ENCODE data around the gene BAIAP2L2. TPM values are rescaled to one million over a fixed set of nuclear protein-coding genes. Genes with fewer than 3 reads are reported as not detected.

The BAIAP2L2 gene
- total RNA-seq, 1 experiment from 2014 or later, result 2.3 TPM

DNA sequence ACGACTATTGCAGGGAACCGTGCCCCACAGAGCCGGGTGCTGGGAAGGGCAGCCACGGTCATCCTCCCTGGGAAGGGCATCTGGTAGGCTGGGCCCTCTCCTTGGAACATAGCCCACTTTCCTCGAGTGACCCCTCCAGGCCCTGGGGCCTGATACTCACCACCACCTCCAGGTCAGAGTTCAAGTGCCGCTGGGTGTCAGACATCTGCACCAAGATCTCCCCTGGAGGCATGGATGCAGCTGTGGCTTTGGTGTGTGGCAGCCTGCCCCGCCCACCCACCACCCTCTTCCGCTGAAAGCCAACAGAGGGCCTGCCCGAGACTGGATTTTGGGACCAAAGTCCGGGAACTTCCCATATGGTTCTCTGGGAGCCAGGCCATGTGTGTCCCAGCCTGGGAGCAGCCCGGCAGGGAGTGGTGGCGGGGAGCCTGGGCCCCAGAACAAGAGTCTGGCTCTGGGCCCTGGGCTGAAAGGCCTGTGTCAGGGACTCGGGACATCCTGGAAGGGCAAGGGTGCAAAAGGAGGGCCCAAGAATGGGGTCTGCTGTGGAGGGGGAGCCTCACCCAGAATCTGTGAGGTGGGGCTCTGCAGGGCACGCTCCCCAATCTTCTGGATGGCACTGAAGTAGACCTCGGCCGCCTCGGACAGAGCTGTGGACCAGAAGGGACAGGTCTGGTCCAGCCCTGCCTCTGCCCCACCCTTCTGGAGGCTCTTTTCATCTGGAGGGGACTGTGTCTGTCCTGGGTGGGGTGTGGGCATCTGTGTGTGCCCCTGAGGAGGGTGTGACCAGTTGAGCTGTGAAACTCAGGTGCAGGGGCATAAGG is 2.6 kb downstream of the BAIAP2L2 start:
- WGBS (ENCODE audit: extremely low coverage, insufficient read length, low lambda C conversion rate), result no CpG with 5 or more reads among the region's 17 CpGs
- Histone ChIP-seq H3K14ac (ENCODE audit: insufficient read depth, low read length) (no peak overlapping the region), H4K5ac (ENCODE audit: insufficient read length, low read depth, low read length) (no peak overlapping the region), H3K27me3 (ENCODE audit: insufficient read depth, low read length) (no peaks in the 10 kb centered on the region), H2AFZ (ENCODE audit: low read length) (no peak overlapping the region), H3K9me3 (ENCODE audit: control insufficient read depth, low read depth, low read length) (no peaks in the 10 kb centered on the region), H3K4me2 (ENCODE audit: insufficient read depth, insufficient read length, low read length) (no peak overlapping the region), H3K9ac (ENCODE audit: extremely low read depth, insufficient read length, low read length) (no peak overlapping the region), H3K4me1 (ENCODE audit: insufficient read depth, low read length) (no peaks in the 10 kb centered on the region), H3K56ac (ENCODE audit: insufficient read length, low read depth, low read length) (no peak overlapping the region), H3K18ac (ENCODE audit: insufficient read length, low read depth, low read length) (no peak overlapping the region), H2BK120ac (ENCODE audit: low read depth, low read length, poor library complexity, severe bottlenecking) (no peak overlapping the region), H2BK5ac (ENCODE audit: insufficient read length, low read length) (no peak overlapping the region), H3K27ac (ENCODE audit: insufficient read length, low read depth, low read length) (no peak overlapping the region), H2BK12ac (ENCODE audit: insufficient read length, low read depth, low read length) (no peak overlapping the region), H2BK15ac (ENCODE audit: low read depth, low read length) (no peak overlapping the region), H4K91ac (ENCODE audit: insufficient read length, low read depth, low read length) (no peak overlapping the region), H3K23ac (ENCODE audit: insufficient read length, low read depth, low read length) (no peak overlapping the region), H4K8ac (replicated peaks; ENCODE audit: insufficient read length, low read depth, low read length) (no peak overlapping the region), H4K20me1 (ENCODE audit: control insufficient read depth, insufficient read depth, insufficient read length) (no peaks in the 10 kb centered on the region), H2BK20ac (ENCODE audit: low read depth, low read length, poor library complexity, severe bottlenecking) (no peak overlapping the region), H3K79me1 (ENCODE audit: insufficient read depth, low read depth, low read length, poor library complexity, severe bottlenecking) (no peaks in the 10 kb centered on the region), H3K79me2 (ENCODE audit: insufficient read depth, low read length) (no peaks in the 10 kb centered on the region), H3K23me2 (ENCODE audit: insufficient read length, low read depth, low read length, poor library complexity, severe bottlenecking) (no peaks in the 10 kb centered on the region), H3K4ac (ENCODE audit: low read depth, low read length) (no peak overlapping the region), H3T11ph (ENCODE audit: low read length) (no peak overlapping the region), H2AK5ac (ENCODE audit: insufficient read length, low read length) (no peak overlapping the region)
- DNase-seq, result no peak
- TF ChIP-seq, protein P1, sequence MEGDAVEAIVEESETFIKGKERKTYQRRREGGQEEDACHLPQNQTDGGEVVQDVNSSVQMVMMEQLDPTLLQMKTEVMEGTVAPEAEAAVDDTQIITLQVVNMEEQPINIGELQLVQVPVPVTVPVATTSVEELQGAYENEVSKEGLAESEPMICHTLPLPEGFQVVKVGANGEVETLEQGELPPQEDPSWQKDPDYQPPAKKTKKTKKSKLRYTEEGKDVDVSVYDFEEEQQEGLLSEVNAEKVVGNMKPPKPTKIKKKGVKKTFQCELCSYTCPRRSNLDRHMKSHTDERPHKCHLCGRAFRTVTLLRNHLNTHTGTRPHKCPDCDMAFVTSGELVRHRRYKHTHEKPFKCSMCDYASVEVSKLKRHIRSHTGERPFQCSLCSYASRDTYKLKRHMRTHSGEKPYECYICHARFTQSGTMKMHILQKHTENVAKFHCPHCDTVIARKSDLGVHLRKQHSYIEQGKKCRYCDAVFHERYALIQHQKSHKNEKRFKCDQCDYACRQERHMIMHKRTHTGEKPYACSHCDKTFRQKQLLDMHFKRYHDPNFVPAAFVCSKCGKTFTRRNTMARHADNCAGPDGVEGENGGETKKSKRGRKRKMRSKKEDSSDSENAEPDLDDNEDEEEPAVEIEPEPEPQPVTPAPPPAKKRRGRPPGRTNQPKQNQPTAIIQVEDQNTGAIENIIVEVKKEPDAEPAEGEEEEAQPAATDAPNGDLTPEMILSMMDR (conservative IDR thresholded peaks at IDR 0.05), result no peak
- peaks cover 0 to 3% of the 10 kb centered on the region in 2 experiments; a peak in 1 of 5 replicates for H3K9me3 Mint-ChIP-seq
- H3K27me3 Mint-ChIP-seq (ENCODE audit: low read depth), result no peaks in the 10 kb centered on the region; the same call in 1 of the 2 replicates
- peaks cover 0 to 7% of the 10 kb centered on the region in 2 experiments; a peak in 2 of 4 replicates for H3K4me1 Mint-ChIP-seq
- H3K4me3 Mint-ChIP-seq, result no peak overlapping the region
- H3K27ac Mint-ChIP-seq, result no peak overlapping the region
- H3K36me3 Mint-ChIP-seq (ENCODE audit: insufficient read depth in 1 of 3, low read depth in 3 of 3), result peaks cover 0 to 2% (median 0%) of the 10 kb centered on the region in 3 experiments; a peak in 3 of 7 replicates

Measured in H9 (cell line).